ENCODE data around the gene ZNF384. TPM values are rescaled to one million over a fixed set of nuclear protein-coding genes. Genes with fewer than 3 reads are reported as not detected.
A peak's percentile ranks its signal among the peaks of the same experiment; 100 is the strongest.

The ZNF384 gene
- polyA plus RNA-seq, 1 donor from 2014 or later, result 32.5 TPM

- Mint-ChIP-seq H3K9me3 (no peaks in the 10 kb centered on the region), H3K4me1 (peaks cover 23 to 38% (median 24%) of the 10 kb centered on the region in 3 donors), H3K27me3 (peaks cover 2% of the 10 kb centered on the region), H3K36me3 (no peaks in the 10 kb centered on the region), H3K4me3 (no peak overlapping the region), H3K27ac (no peak overlapping the region)
Measured at GRCh38 chr12:6693832-6694355, 4.7 kb upstream of the ZNF384 start.

DNA sequence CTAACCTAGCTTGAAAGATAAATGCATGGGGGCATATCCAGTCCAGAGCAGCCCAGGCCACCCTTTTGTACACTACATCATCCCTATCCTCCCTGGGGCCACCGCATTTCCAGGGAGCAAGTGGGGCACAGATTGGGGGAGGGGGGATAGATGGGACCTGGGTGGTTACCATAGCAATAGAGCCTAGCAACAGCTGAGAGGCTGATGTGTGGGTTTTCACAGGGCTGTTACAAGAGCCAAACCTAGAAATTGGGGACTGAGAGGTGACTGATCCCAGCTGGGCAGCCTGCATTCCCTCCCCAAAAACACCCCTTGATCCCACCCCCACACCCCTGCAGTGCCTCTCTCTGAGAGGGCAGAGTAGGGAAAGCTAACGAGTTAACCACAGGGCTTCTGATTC is 3.7 kb upstream of the ZNF384 start:
- H3K4me3 Mint-ChIP-seq, result no peak overlapping the region
- H3K36me3 Mint-ChIP-seq, result no peaks in the 10 kb centered on the region
- H3K27ac Mint-ChIP-seq, result no peak overlapping the region
- H3K4me1 Mint-ChIP-seq, result peaks cover 23 to 41% (median 23%) of the 10 kb centered on the region in 3 donors
- no peaks in the 10 kb centered on the region for H3K9me3 Mint-ChIP-seq
- peaks cover 2% of the 10 kb centered on the region for H3K27me3 Mint-ChIP-seq

DNA sequence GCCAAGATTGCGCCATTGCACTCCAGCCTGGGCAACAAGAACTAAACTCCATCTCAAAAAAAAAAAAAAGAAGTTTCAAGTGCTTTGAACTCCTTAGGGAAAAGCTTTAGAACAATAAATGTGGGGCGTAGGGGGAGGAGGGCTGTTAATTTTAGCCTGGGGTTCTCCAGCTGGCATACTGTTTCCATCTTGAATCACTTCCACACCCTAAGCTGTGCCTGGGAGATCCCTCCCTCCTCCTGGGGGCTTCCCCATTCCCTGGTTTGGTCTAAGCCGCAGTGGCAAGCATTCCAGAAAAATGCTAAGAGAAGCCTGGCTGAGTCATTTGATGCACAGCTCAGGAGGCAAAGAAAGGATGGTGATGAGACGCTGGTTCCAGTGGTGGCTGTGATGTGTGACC is 2.3 kb upstream of the ZNF384 start:
- no peaks in the 10 kb centered on the region for H3K36me3 Mint-ChIP-seq
- peaks cover 29 to 42% (median 30%) of the 10 kb centered on the region in 3 donors for H3K4me1 Mint-ChIP-seq
- H3K27ac Mint-ChIP-seq, result no peak overlapping the region
- H3K4me3 Mint-ChIP-seq, result peak overlapping the region in 1 of 4 donors; percentile 39
- H3K27me3 Mint-ChIP-seq, result peaks cover 2% of the 10 kb centered on the region
- H3K9me3 Mint-ChIP-seq, result no peaks in the 10 kb centered on the region

DNA sequence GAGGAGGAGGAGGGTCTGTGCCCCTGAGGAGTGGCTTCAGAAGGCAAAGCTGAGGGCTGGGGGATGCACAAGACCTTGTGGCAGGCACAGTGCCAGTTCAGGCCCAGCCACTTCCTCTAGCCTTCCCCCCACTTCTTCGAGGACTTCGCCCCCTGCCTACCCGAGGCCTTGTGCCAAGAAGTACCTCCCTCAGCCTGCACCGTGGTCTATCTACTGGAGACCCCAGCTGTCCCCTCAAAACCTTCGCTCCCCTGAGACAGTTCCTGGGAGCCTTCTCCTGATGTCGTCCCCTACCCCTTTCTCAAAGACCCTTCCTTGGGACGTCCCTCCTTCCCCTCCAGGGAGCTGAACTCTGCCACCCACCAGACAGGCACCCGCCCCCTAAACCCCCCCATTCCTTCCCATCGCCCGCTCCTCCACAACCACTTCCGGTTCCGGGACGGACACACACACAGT is 604 bp downstream of the ZNF384 start:
- peak overlapping the region; percentile 87 to 99 (median 95) for H3K27ac Mint-ChIP-seq
- peaks cover 31 to 47% (median 39%) of the 10 kb centered on the region in 3 donors for H3K4me1 Mint-ChIP-seq
- peak overlapping the region; percentile 90 to 98 (median 95) for H3K4me3 Mint-ChIP-seq
- no peaks in the 10 kb centered on the region for H3K27me3 Mint-ChIP-seq
- no peaks in the 10 kb centered on the region for H3K36me3 Mint-ChIP-seq
- no peaks in the 10 kb centered on the region for H3K9me3 Mint-ChIP-seq

- H3K36me3 Mint-ChIP-seq, result no peaks in the 10 kb centered on the region
- H3K27me3 Mint-ChIP-seq, result no peaks in the 10 kb centered on the region
- H3K9me3 Mint-ChIP-seq, result no peaks in the 10 kb centered on the region
- peak overlapping the region in 3 of 4 donors; percentile 39 to 90 (median 42) for H3K4me3 Mint-ChIP-seq
- H3K4me1 Mint-ChIP-seq, result peaks cover 38 to 51% (median 44%) of the 10 kb centered on the region in 3 donors
- peak overlapping the region in 1 of 3 donors; percentile 87 for H3K27ac Mint-ChIP-seq
Measured at GRCh38 chr12:6685814-6686213, 3.4 kb downstream of the ZNF384 start.

DNA sequence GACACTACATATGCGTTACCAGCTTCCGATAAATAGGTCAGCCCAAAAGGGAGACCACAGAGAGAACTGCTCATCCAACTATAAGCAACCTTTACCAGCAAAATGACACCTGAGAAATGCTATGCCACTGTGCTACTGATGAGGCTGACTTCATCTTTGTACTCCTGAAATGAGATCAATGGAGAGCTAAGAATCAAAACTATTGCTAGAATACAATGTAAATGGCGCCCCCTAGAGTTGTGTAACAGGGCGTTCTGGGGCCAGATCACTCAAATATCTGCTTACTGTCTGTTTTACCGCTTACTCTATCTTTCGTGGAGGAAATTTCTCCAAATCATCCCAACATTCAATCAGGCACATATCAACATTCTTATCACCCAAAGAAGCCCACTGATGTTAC is 4.6 kb downstream of the ZNF384 start:
- Mint-ChIP-seq H3K27me3 (no peaks in the 10 kb centered on the region), H3K9me3 (no peaks in the 10 kb centered on the region), H3K27ac (peak overlapping the region in 1 of 3 donors; percentile 71), H3K36me3 (no peaks in the 10 kb centered on the region), H3K4me1 (peaks cover 38 to 45% (median 38%) of the 10 kb centered on the region in 3 donors), H3K4me3 (peak overlapping the region in 1 of 4 donors; percentile 81)

DNA sequence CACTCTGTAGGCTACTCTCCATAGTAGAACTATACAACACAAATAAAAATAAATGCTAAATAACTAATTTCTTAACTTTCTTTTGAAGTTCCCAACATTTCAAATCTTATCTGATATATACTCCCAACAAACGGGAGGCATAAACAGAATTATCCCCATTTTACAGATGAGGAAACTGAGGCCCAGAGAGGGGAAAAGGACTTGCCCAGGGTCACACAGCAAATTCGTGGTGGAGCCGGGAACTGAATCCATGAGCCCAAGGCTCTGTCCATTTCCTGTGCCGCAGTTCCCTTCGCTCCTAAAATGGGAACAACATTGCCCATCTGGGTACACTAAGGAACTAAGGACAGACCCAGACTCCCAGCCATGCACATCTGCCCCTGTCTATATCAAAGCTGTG is 12.2 kb downstream of the ZNF384 start:
- Mint-ChIP-seq H3K27me3 (no peaks in the 10 kb centered on the region), H3K4me3 (no peak overlapping the region), H3K36me3 (no peaks in the 10 kb centered on the region), H3K4me1 (peaks cover 5 to 9% (median 9%) of the 10 kb centered on the region in 3 donors), H3K9me3 (no peaks in the 10 kb centered on the region), H3K27ac (no peak overlapping the region)

DNA sequence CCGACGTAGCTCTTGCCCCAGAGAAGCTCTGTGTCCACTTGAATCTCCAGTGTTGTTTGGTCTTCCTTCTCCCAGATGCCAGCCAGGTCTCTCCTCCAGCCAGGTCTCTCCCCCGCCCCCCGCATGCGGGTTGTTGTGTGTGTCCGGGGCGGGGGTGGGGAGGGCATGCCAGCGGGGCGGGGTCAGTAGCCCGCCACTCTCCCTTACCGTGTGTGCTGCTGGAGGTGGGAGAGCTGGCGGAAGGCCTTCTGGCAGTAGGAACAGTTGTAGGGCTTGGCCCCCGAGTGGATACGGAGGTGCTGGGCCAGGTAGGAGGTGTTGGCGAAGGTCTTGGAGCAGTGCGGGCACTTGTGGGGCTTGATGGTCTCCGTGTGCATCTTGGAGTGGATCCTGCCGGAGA is 17.0 kb downstream of the ZNF384 start:
- Mint-ChIP-seq H3K4me3 (no peak overlapping the region), H3K4me1 (peaks cover under 1 to 7% (median 1%) of the 10 kb centered on the region in 3 donors), H3K27me3 (no peaks in the 10 kb centered on the region), H3K27ac (no peak overlapping the region), H3K9me3 (no peaks in the 10 kb centered on the region), H3K36me3 (peaks cover 3% of the 10 kb centered on the region)

GRCh38 chr12:6667559-6668210 is 21.5 kb downstream of the ZNF384 start:
- Mint-ChIP-seq H3K9me3 (no peaks in the 10 kb centered on the region), H3K4me3 (no peak overlapping the region), H3K4me1 (peaks cover 7 to 13% (median 9%) of the 10 kb centered on the region in 3 donors), H3K36me3 (peaks cover 3% of the 10 kb centered on the region), H3K27me3 (no peaks in the 10 kb centered on the region), H3K27ac (no peak overlapping the region)

GRCh38 chr12:6666211-6666610 is 23.0 kb downstream of the ZNF384 start:
- peaks cover 11 to 18% (median 15%) of the 10 kb centered on the region in 3 donors for H3K4me1 Mint-ChIP-seq
- no peak overlapping the region for H3K4me3 Mint-ChIP-seq
- H3K9me3 Mint-ChIP-seq, result no peaks in the 10 kb centered on the region
- no peaks in the 10 kb centered on the region for H3K36me3 Mint-ChIP-seq
- no peaks in the 10 kb centered on the region for H3K27me3 Mint-ChIP-seq
- H3K27ac Mint-ChIP-seq, result no peak overlapping the region

- no peaks in the 10 kb centered on the region for H3K9me3 Mint-ChIP-seq
- H3K27ac Mint-ChIP-seq, result no peak overlapping the region
- H3K4me1 Mint-ChIP-seq, result peaks cover 11 to 18% (median 15%) of the 10 kb centered on the region in 3 donors
- no peak overlapping the region for H3K4me3 Mint-ChIP-seq
- no peaks in the 10 kb centered on the region for H3K27me3 Mint-ChIP-seq
- H3K36me3 Mint-ChIP-seq, result no peaks in the 10 kb centered on the region
Measured at GRCh38 chr12:6664902-6665301, 24.3 kb downstream of the ZNF384 start.

- no peaks in the 10 kb centered on the region for H3K36me3 Mint-ChIP-seq
- peak within 1 kb of the TSS; percentile 93 to 99 (median 98) for H3K4me3 Mint-ChIP-seq
- no peaks in the 10 kb centered on the region for H3K9me3 Mint-ChIP-seq
- no peaks in the 10 kb centered on the region for H3K27me3 Mint-ChIP-seq
- peaks cover 11 to 22% (median 18%) of the 10 kb centered on the region in 3 donors for H3K4me1 Mint-ChIP-seq
- peak within 1 kb of the TSS; percentile 72 to 96 (median 91) for H3K27ac Mint-ChIP-seq
Measured at GRCh38 chr12:6662906-6663742, 26.1 kb downstream of the ZNF384 start, which contains the start of gene ING4. ING4 (minus strand) TSS chr12:6663119; CDS start chr12:6663101, 18 bp downstream.

GRCh38 chr12:6662602-6662905 is 26.6 kb downstream of the ZNF384 start:
- Mint-ChIP-seq H3K4me1 (peaks cover 9 to 22% (median 18%) of the 10 kb centered on the region in 3 donors), H3K36me3 (no peaks in the 10 kb centered on the region), H3K27me3 (no peaks in the 10 kb centered on the region), H3K4me3 (peak overlapping the region; percentile 93 to 99 (median 98)), H3K9me3 (no peaks in the 10 kb centered on the region), H3K27ac (peak overlapping the region; percentile 72 to 96 (median 91))

DNA sequence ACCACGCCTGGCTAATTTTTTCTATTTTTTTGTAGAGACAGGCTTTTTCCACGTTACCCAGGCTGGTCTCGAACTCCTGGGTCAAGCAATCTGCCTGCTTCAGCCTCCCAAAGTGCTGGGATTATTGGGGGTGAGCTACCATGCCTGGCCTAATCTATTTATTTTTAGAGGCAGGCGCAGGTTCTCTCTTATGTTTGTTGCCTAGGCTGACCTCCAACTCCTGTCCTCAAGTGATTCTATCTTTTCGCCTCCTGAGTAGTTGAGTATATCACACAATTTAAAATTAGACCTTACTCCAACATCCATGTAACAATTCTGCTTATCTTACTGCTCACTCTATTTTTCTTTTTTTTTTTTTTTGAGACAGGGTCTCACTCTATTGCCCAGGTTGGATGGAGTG is 35.2 kb downstream of the ZNF384 start:
- Mint-ChIP-seq H3K36me3 (peaks cover 12% of the 10 kb centered on the region), H3K4me1 (peaks cover 4 to 10% (median 5%) of the 10 kb centered on the region in 3 donors), H3K4me3 (no peak overlapping the region), H3K27me3 (no peaks in the 10 kb centered on the region), H3K9me3 (no peaks in the 10 kb centered on the region), H3K27ac (peak overlapping the region in 1 of 3 donors; percentile 23)

GRCh38 chr12:6653342-6653741 is 35.8 kb downstream of the ZNF384 start:
- Mint-ChIP-seq H3K4me3 (no peak overlapping the region), H3K4me1 (peaks cover 0 to 7% (median 5%) of the 10 kb centered on the region in 3 donors), H3K27me3 (no peaks in the 10 kb centered on the region), H3K36me3 (peaks cover 12% of the 10 kb centered on the region), H3K9me3 (no peaks in the 10 kb centered on the region), H3K27ac (no peak overlapping the region)
